ENCODE results near the gene ENO4. TPM values are rescaled to one million over a fixed set of nuclear protein-coding genes. Genes with fewer than 3 reads are reported as not detected.

Gene ENO4
- total RNA-seq, 2 donors from 2014 or later: 0.27 to 0.91 TPM

- no peaks in the 10 kb centered on the region for H3K9me3 ChIP-seq
- no peak for DNase-seq (ENCODE audit: low spot score)
- no peaks in the 10 kb centered on the region for H3K4me1 ChIP-seq (replicated peaks)
- no peak overlapping the region for H3K27ac ChIP-seq
- no peaks in the 10 kb centered on the region for H3K27me3 ChIP-seq (replicated peaks; ENCODE audit: insufficient read depth)
- intact Hi-C loops (cut with DNase I): no loop called here
- WGBS: 86% methylated on average over 6 of the region's 6 CpGs
- no peaks in the 10 kb centered on the region for H3K36me3 ChIP-seq
- H3K4me3 ChIP-seq: no peak overlapping the region
- no peak for TF ChIP-seq CTCF (IDR thresholded peaks at IDR 0.05)
- no peak for TF ChIP-seq POLR2AphosphoS5 (IDR thresholded peaks at IDR 0.05)
- TF ChIP-seq POLR2A (IDR thresholded peaks at IDR 0.05): no peak
Observed at GRCh38 chr10:116819999-116820677, 29.2 kb upstream of the ENO4 start.

- TF ChIP-seq POLR2A (IDR thresholded peaks at IDR 0.05) (no peak), POLR2AphosphoS5 (IDR thresholded peaks at IDR 0.05) (no peak), CTCF (IDR thresholded peaks at IDR 0.05) (no peak)
- no peaks in the 10 kb centered on the region for H3K27me3 ChIP-seq (replicated peaks; ENCODE audit: insufficient read depth)
- H3K4me1 ChIP-seq (replicated peaks): no peaks in the 10 kb centered on the region
- no peak for DNase-seq (ENCODE audit: low spot score)
- H3K27ac ChIP-seq: no peak overlapping the region
- no peaks in the 10 kb centered on the region for H3K36me3 ChIP-seq
- no peaks in the 10 kb centered on the region for H3K9me3 ChIP-seq
- H3K4me3 ChIP-seq: no peak overlapping the region
- 71% methylated on average over 7 of the region's 7 CpGs for WGBS
- intact Hi-C loops (cut with DNase I): no loop called here
Observed at GRCh38 chr10:116825901-116826300, 23.4 kb upstream of the ENO4 start.

GRCh38 chr10:116826803-116827202 lies 22.5 kb upstream of the ENO4 start:
- Histone ChIP-seq H3K4me3 (no peak overlapping the region), H3K4me1 (replicated peaks) (no peaks in the 10 kb centered on the region), H3K36me3 (no peaks in the 10 kb centered on the region), H3K27ac (no peak overlapping the region), H3K9me3 (no peaks in the 10 kb centered on the region), H3K27me3 (replicated peaks; ENCODE audit: insufficient read depth) (no peaks in the 10 kb centered on the region)
- WGBS: 91% methylated on average over 7 of the region's 7 CpGs
- intact Hi-C loops (cut with DNase I): no loop called here
- DNase-seq (ENCODE audit: low spot score): no peak
- no peak for TF ChIP-seq CTCF (IDR thresholded peaks at IDR 0.05)
- TF ChIP-seq POLR2AphosphoS5 (IDR thresholded peaks at IDR 0.05): no peak
- no peak for TF ChIP-seq POLR2A (IDR thresholded peaks at IDR 0.05)

GRCh38 chr10:116827214-116827671 lies 22.1 kb upstream of the ENO4 start:
- Histone ChIP-seq H3K4me1 (replicated peaks) (no peaks in the 10 kb centered on the region), H3K9me3 (no peaks in the 10 kb centered on the region), H3K27ac (no peak overlapping the region), H3K27me3 (replicated peaks; ENCODE audit: insufficient read depth) (no peaks in the 10 kb centered on the region), H3K4me3 (no peak overlapping the region), H3K36me3 (no peaks in the 10 kb centered on the region)
- TF ChIP-seq POLR2A (IDR thresholded peaks at IDR 0.05): no peak
- no peak for TF ChIP-seq POLR2AphosphoS5 (IDR thresholded peaks at IDR 0.05)
- no peak for TF ChIP-seq CTCF (IDR thresholded peaks at IDR 0.05)
- WGBS: 90% methylated on average over 11 of the region's 11 CpGs
- intact Hi-C loops (cut with DNase I): no loop called here
- DNase-seq (ENCODE audit: low spot score): no peak

- no peaks in the 10 kb centered on the region for H3K36me3 ChIP-seq
- H3K27ac ChIP-seq: no peak overlapping the region
- TF ChIP-seq POLR2A (IDR thresholded peaks at IDR 0.05): no peak
- no peak for TF ChIP-seq CTCF (IDR thresholded peaks at IDR 0.05)
- TF ChIP-seq POLR2AphosphoS5 (IDR thresholded peaks at IDR 0.05): no peak
- H3K27me3 ChIP-seq (replicated peaks; ENCODE audit: insufficient read depth): no peaks in the 10 kb centered on the region
- 78% methylated on average over 2 of the region's 2 CpGs for WGBS
- H3K4me3 ChIP-seq: no peak overlapping the region
- intact Hi-C loops (cut with DNase I): no loop called here
- H3K9me3 ChIP-seq: no peaks in the 10 kb centered on the region
- no peak for DNase-seq (ENCODE audit: low spot score)
- no peaks in the 10 kb centered on the region for H3K4me1 ChIP-seq (replicated peaks)
Observed at GRCh38 chr10:116828116-116828515, 21.2 kb upstream of the ENO4 start.

Data from prostate gland (tissue), 2 donors.